ENCODE measurements around the gene ZNF106.

GRCh38 chr15:42507514-42507913, 16.6 kb upstream of the ZNF106 start:
- TF ChIP-seq ZNF274 (IDR thresholded peaks at IDR 0.05; ENCODE audit: low read depth, low read length) (no peak), SUZ12 (IDR thresholded peaks at IDR 0.05; ENCODE audit: extremely low read depth, insufficient read depth, insufficient read length) (no peak), YY1 (IDR thresholded peaks at IDR 0.05; ENCODE audit: insufficient read depth, insufficient read length) (no peak)

Measured in NT2/D1 (cell line).